GM18505 (cell line): Measurements from ENCODE around the gene GALNT2.

Experiments used
- ATAC-seq: cut with Tn5 transposase; IDR thresholded peaks from one replicate; pipeline ENCODE4 v1.9.1; 2021; ENCODE audit not compliant: unreplicated experiment
- POLR2A ChIP-seq: IDR thresholded peaks from 4 replicates; pipeline ENCODE4 v1.6.1; 2011; ENCODE audit warnings: borderline replicate concordance; ENCODE audit not compliant: insufficient read depth, insufficient read length; ENCODE audit errors: extremely low read depth

Gene GALNT2

DNA sequence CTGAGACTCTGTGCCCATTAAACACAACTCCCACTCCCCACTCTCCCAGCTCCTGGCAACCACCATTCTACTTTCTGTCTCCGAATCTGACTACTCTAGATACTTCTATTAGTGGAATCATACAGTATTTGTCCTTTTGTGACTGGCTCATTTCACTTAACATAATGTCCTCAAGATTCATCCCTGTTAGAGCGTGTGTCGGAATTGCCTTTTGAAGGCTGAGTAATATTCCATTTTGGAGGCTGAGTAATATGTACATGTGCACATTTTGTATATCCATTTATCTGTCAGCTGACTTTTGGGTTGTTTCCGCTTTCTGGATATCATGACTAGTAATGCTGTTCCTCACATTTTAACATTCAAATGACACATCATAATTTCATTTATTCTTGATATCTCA, 30.3 kb downstream of the GALNT2 start:
- no peak for TF ChIP-seq POLR2A
- ATAC-seq: no peak

DNA sequence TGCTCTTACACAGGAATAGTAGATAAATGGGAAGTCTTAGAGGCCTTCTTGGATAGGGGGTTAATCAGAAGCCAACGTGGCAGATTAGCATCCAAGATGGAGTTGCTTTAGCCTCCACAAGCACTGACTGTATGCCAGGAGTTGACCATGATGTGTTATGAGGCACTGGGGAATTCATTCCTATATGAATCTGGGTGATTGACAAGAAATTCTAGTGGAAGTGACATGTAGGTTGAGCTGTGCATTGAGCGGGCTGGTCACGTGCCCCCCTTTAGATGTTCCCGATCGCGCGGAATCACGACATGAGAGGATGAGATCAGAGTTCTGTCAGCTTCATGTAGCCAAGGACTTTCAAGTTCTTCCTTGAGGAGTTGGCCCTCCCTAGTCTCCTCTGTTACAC, 31.7 kb downstream of the GALNT2 start:
- no peak for ATAC-seq
- TF ChIP-seq POLR2A: no peak

DNA sequence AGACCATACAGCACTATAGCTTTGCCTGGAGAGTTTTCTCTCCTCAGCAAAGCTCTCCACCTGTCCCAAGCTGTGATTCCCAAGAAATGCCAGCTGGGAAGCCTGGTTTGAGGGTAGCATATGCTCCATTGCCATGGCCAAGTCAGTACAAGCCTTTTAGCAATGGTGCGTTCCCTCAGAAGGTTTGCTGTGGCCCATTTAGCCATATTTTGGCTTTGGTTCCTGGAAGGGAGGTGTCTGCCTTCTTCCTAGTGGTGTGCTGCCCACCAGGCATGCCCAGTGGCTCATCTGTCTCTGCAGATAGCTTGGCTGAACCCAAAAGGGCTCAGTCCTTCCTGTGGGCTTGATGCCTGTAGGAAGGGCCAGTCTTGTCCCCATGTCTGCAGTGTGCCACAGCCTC, 32.4 kb downstream of the GALNT2 start:
- ATAC-seq: no peak
- TF ChIP-seq POLR2A: no peak

DNA sequence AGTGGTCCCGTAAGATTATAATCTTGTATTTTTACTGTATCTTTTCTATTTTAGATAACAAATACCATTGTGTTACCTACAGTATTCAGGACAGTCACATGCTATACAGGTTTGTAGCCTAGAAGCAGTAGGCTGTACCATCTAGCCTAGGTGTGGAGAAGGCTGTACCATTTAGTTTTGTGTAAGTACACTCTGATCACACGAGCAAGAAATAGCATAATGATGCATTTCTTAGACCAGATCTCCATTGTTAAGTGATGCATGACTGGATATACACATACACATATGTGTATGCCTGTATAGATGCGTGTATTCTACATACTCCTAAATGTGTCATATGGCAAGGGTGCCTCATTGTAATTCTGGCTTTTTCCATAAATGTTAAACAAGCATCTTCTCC, 33.9 kb downstream of the GALNT2 start:
- TF ChIP-seq POLR2A: no peak
- ATAC-seq: no peak

DNA sequence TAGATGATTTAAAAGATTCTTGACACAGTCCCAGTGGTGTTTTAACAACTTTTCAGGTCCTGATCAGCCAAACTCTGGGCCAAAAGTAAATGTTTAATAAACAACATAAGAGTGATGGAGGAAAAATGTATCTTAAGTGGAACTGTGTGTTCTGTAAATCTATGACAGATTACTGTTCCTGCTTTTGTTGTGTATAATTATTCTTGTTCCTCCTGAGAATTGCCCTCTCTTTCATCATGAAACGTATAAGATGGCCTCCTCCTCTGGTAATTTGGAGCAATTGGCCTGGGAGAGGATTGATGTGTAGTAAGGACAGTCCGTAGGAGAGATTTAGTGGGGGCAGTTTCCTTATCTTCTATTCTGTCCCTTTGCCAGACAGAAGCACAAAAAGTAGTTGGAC, 34.5 kb downstream of the GALNT2 start:
- no peak for TF ChIP-seq POLR2A
- no peak for ATAC-seq

DNA sequence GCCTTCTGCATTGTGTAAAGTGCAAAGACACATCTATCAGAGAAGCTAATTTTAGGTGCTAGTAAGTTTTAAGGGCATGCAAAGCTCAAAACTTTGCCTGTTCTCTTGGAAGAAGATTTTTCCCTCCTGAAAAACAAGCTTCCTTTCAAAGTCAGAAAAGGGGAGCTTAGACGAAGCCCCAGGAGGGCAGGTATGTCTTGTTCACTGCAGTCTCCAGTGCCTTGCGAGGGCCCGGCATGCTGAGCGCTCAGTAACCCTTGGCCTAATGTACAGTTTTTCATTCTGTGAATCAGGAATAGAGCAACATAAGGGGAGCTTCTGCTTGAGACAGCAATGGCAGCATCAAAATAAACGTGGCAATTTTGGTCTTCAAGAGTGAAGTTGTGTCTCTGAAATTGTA, 35.0 kb downstream of the GALNT2 start:
- ATAC-seq: no peak
- no peak for TF ChIP-seq POLR2A

DNA sequence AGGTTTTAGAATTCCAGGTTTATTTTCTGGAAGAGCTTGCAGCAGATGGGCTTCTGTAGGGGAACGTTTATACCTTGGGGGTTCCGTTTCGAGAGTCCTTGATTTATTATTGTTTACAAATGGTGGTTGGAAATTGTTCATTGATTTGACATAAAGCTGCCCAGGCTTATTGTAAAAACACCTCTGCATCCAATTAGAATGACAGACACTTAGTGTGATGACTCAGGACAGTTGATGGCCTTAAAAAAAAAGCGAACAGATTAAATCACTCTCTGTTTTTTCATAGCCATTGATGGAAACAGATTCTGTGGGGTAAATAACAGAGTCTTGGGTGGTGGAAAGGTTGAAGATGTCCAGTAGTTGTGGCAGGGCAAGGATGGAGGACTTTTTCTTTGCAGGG, 35.4 kb downstream of the GALNT2 start:
- ATAC-seq: no peak

DNA sequence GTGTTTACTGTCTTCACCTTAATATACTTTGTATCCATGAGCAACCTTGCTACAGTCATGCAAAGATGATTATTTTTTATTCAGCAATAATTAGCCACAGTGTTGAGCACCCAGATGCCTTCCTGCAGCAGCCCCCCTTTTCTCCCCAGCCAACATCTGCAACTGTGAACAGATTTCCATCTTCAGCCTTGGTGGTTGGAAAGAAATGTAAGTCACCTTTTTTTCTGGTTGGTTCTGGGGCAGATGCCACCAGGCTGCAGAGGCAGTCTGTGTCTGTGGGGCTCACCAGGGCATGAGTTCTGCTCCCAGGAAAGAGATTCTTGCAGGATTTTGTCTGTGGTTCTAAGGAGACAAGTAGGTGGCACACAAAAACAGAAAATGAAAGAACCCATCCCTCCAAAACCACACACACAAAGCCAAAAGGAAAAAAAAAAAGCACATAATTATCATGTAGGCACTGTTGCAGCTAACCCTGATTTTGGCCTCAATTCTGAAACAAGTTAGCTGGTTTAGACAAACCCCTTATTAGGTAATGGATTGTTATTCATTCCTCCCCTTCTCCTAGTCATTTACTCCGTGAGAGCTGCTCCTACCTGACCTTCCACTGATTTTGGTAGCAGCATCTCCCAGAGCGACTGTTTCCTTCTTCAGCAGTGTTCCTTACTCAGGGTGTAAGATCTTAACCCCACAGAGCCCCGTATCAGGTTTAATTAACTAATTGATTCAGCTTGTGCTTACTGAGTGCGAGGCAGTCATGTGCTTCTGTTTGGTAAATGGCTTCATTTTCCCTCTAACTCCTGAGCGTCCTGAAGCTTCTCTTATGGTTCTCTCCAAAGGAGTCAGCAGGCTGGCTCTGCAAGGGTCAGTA, 36.5 kb downstream of the GALNT2 start:
- TF ChIP-seq POLR2A: no peak
- no peak for ATAC-seq

More for the DNA sequence above, 35.4 kb downstream of the GALNT2 start:
- no peak for TF ChIP-seq POLR2A

DNA sequence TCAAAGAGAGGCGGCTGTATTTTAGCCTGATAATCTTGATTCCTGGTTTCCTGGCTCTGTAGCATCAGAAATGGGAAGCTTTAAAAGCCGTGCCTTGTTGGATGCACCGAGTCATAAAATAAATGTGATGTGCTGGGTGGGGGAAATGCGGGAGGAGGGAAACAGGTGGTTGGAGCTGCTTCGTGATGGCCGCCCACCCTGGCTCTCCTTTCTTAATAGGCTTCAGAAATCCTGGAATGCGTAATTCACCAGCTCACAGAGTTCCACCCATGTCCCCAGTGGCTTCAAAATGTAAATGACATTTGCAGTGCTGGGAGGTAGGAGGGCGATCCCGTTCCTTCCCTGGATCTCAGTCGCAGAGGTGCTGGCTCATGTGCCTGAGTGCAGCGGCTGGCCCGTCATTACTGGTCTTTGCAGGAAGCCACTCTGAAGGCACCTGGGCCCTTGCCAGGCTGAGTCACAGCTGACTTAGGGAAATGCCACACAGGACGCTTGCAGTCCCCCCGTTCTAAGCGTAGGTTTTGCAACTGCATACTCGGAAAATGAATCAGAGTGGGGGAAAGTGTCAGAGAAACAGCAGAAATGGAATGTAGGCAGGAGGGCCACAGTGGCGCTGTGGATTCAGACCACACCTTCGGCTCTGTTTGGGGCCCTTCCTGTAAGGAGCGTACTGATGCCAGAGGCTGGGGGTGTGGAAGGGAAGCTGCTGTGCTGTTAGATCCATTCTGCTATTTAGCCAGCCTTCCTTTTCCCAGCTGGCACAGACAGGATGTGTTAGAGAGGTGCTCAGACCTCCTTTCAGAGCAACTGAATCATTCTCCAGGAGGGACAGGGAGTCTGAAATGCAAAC, 37.6 kb downstream of the GALNT2 start:
- no peak for TF ChIP-seq POLR2A
- no peak for ATAC-seq

DNA sequence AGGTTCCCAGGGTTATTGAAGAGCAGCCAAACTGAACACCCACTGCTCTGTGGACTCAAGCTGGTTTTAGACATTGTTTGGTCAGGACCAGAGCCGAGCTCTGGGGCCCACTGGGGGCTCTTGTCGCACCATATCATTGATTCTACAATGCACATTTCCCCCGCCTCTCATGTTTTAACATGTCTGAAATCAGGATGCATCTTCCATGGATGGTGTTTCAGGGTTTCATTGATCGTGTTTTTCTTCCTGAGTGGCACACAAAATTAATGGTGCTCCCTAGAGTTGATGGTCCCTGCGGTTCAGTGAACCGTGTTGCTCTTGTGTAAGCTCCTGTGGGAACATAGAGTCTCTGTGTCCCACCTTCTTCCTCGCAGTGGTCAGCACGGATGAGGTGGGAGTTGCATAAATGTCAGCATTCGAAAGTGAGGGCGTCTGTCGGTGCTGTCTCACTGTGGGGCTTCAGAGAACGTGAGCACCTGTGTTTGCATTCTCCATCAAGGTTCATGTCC, 38.3 kb downstream of the GALNT2 start:
- no peak for TF ChIP-seq POLR2A

DNA sequence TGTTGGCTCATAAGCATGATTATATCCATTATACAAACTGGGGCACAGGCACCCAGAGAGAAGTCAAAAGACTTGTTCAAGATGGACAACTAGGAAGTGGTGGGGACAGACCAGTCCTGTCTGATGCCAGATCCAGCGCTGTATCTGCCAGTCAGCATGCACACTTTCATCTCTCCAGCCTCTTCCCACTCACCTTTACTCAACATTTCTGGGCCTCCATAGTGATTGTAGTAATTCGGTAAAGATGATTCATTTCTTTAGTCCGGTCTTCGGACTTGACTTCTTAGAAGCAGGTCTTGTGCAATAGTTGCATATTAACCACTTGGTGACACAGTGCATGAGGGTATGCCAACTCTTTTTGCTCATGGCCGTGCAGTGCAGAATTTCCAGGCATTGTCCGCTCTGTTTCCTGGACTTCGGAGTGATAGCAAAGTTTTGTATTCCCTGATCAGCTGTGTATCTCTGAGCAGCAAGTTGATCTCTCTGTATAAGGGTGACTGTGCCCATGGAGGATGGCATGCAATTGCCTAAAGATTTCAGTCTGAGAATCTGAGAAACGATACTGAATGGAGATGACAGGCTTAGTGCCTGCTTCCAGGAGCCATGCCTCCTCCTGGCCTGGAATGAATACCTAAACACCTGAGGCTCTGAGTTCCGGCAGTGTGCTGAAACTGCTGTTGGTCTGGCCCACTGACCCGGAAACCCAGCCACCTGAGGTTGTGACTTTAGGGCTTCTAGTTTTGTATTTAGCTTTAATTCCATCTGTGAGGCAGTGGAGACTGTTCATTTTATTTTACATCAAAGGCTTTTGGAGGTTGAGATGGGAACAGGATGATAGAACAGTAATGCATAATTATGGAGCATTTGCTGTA, 39.0 kb downstream of the GALNT2 start:
- no peak for ATAC-seq
- TF ChIP-seq POLR2A: no peak

More for the DNA sequence above, 38.3 kb downstream of the GALNT2 start:
- ATAC-seq: no peak

DNA sequence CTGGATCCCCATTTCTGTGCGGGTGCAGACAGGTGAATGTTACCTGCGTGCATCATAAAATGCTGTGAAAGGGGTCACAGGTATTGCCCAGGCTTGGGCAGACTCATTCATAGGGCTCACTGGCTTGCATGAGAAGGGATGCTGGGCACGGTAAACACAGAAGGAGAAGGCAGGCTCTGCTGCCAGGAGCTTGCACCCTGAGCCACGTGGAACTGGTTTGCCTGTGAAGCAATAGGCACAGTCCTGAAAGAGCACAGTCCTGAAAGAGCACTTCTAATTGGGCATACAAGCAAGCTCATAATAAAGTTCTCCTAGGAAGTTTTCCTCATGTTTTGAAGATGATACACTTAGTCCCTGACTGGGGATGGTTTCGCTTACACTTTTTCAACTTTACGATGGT, 40.9 kb downstream of the GALNT2 start:
- no peak for ATAC-seq
- no peak for TF ChIP-seq POLR2A

DNA sequence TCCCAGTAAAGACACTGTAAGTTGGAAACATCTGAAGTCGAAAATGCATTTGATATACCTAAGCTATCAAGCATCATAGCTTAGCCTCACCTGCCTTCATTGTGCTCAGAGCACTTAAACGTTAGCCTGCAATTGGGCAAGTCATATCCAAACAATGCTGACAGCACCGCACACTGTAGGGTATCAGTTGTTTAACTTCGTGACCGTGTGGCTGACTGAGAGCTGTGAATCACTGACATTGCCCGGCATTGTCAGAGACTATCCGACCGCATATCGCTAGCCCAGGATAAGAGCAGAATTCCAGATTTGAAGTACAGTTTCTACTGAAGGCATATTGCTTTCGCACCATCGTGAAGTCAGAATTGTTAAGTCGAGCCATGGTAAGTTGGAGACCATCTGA, 41.5 kb downstream of the GALNT2 start:
- no peak for ATAC-seq
- no peak for TF ChIP-seq POLR2A

DNA sequence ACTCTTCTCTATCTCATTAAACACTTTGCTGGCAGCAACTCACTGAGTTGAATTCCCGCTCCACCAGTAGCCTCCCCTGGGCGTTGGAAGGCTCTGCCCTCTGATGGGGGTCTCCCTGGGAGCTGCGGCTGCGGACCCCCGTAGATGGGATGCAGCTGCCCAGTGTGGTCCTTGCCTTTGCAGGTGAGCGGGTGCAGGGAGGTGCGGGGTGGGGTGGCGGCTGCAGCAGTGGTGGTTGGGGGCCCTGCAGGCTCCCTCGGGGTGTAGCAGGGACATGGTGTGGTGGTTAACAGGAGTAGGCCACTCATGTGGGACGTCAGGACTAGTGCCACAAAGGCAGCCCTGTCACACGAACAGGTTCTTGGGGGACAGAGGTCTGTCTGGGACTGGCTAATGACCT, 42.0 kb downstream of the GALNT2 start:
- no peak for TF ChIP-seq POLR2A
- ATAC-seq: no peak
